H9 (cell line): ENCODE measurements around the gene FBXW4. TPM values are rescaled to one million over a fixed set of nuclear protein-coding genes. Genes with fewer than 3 reads are reported as not detected.

ENCODE experiments used
- DNase-seq: peaks from one replicate; pipeline ENCODE4 v3.0.0-alpha.2; 2017
- H2AFZ ChIP-seq: one replicate; pipeline ENCODE4 v1.6.1; 2013; ENCODE audit warnings: mild to moderate bottlenecking, low read length, control low read depth, moderate library complexity
- H2AK5ac ChIP-seq: 2 replicates; pipeline ENCODE4 v1.6.1; 2013; ENCODE audit warnings: low read length, control low read depth, mixed read lengths; ENCODE audit not compliant: insufficient read length
- H2BK120ac ChIP-seq: one replicate; pipeline ENCODE4 v1.6.1; 2013; ENCODE audit warnings: low read depth, mild to moderate bottlenecking, low read length, control low read depth, inconsistent platforms; ENCODE audit not compliant: poor library complexity, severe bottlenecking
- H2BK12ac ChIP-seq: 2 replicates; pipeline ENCODE4 v1.6.1; 2013; ENCODE audit warnings: low read length, control low read depth, mixed read lengths, low read depth; ENCODE audit not compliant: insufficient read length
- H2BK15ac ChIP-seq: 2 replicates; pipeline ENCODE4 v1.6.1; 2013; ENCODE audit warnings: low read depth, low read length, control low read depth
- H2BK20ac ChIP-seq: one replicate; pipeline ENCODE4 v1.6.1; 2013; ENCODE audit warnings: low read depth, mild to moderate bottlenecking, low read length, control low read depth, inconsistent platforms; ENCODE audit not compliant: poor library complexity, severe bottlenecking
- H2BK5ac ChIP-seq: 2 replicates; pipeline ENCODE4 v1.6.1; 2013; ENCODE audit warnings: low read length, control low read depth, mixed read lengths; ENCODE audit not compliant: insufficient read length
- H3K14ac ChIP-seq: 2 replicates; pipeline ENCODE4 v1.6.1; 2013; ENCODE audit warnings: low read length, control low read depth; ENCODE audit not compliant: insufficient read depth
- H3K18ac ChIP-seq: 2 replicates; pipeline ENCODE4 v1.6.1; 2013; ENCODE audit warnings: low read depth, mild to moderate bottlenecking, mixed read lengths, low read length, control low read depth; ENCODE audit not compliant: insufficient read length
- H3K23ac ChIP-seq: 2 replicates; pipeline ENCODE4 v1.6.1; 2013; ENCODE audit warnings: low read length, control low read depth, mixed read lengths, low read depth; ENCODE audit not compliant: insufficient read length
- H3K23me2 ChIP-seq: 2 replicates; pipeline ENCODE4 v1.6.1; 2013; ENCODE audit warnings: low read depth, mild to moderate bottlenecking, mixed read lengths, low read length, control low read depth; ENCODE audit not compliant: insufficient read length, poor library complexity, severe bottlenecking
- H3K27ac ChIP-seq: 2 replicates; pipeline ENCODE4 v1.5.1; 2013; ENCODE audit warnings: low read length, control low read depth, mixed read lengths, low read depth; ENCODE audit not compliant: insufficient read length
- H3K27me3 ChIP-seq: 2 replicates; pipeline ENCODE4 v1.6.1; 2013; ENCODE audit warnings: low read length, control low read depth, inconsistent platforms; ENCODE audit not compliant: insufficient read depth
- H3K4ac ChIP-seq: 2 replicates; pipeline ENCODE4 v1.6.1; 2013; ENCODE audit warnings: low read depth, mild to moderate bottlenecking, control low read depth, inconsistent platforms, low read length, moderate library complexity
- H3K4me1 ChIP-seq: 2 replicates; pipeline ENCODE4 v1.6.1; 2013; ENCODE audit warnings: low read length, control low read depth, inconsistent platforms; ENCODE audit not compliant: insufficient read depth
- H3K4me2 ChIP-seq: 2 replicates; pipeline ENCODE4 v1.6.1; 2013; ENCODE audit warnings: low read length, control low read depth, mixed read lengths; ENCODE audit not compliant: insufficient read length, insufficient read depth
- H3K56ac ChIP-seq: 2 replicates; pipeline ENCODE4 v1.6.1; 2013; ENCODE audit warnings: low read depth, mild to moderate bottlenecking, mixed read lengths, low read length, control low read depth; ENCODE audit not compliant: insufficient read length
- H3K79me1 ChIP-seq: 2 replicates; pipeline ENCODE4 v1.6.1; 2013; ENCODE audit warnings: low read depth, mild to moderate bottlenecking, moderate library complexity, low read length, control low read depth, inconsistent platforms; ENCODE audit not compliant: insufficient read depth, poor library complexity, severe bottlenecking
- H3K79me2 ChIP-seq: 2 replicates; pipeline ENCODE4 v1.6.1; 2013; ENCODE audit warnings: low read length, control low read depth, inconsistent platforms; ENCODE audit not compliant: insufficient read depth
- H3K9ac ChIP-seq: 2 replicates; pipeline ENCODE4 v1.6.1; 2013; ENCODE audit warnings: low read length, control low read depth, mixed read lengths; ENCODE audit not compliant: insufficient read length; ENCODE audit errors: extremely low read depth
- H3K9me3 ChIP-seq: one replicate; pipeline ENCODE4 v1.6.1; 2013; ENCODE audit warnings: low read depth, low read length, inconsistent platforms; ENCODE audit not compliant: control insufficient read depth
- H3T11ph ChIP-seq: one replicate; pipeline ENCODE4 v1.6.1; 2013; ENCODE audit warnings: mild to moderate bottlenecking, low read length, control low read depth, inconsistent platforms
- H4K20me1 ChIP-seq: one replicate; pipeline ENCODE4 v1.6.1; 2013; ENCODE audit not compliant: control insufficient read depth, insufficient read length, insufficient read depth
- H4K5ac ChIP-seq: 2 replicates; pipeline ENCODE4 v1.6.1; 2013; ENCODE audit warnings: low read depth, mild to moderate bottlenecking, mixed read lengths, low read length, control low read depth; ENCODE audit not compliant: insufficient read length
- H4K8ac ChIP-seq: replicated peaks from 2 replicates; pipeline ENCODE4 v1.6.1; 2013; ENCODE audit warnings: low read length, control low read depth, mixed read lengths, low read depth; ENCODE audit not compliant: insufficient read length
- H4K91ac ChIP-seq: 2 replicates; pipeline ENCODE4 v1.6.1; 2013; ENCODE audit warnings: low read depth, mild to moderate bottlenecking, moderate library complexity, mixed read lengths, low read length, control low read depth; ENCODE audit not compliant: insufficient read length
- H3K27ac Mint-ChIP-seq, 3 experiments: 2 replicates in 2 of 3; 3 replicates in 1 of 3; pipeline ENCODE4 v1.8.0; 2020 to 2021; ENCODE audit warnings: mixed read lengths in 3 of 3, mild to moderate bottlenecking in 1 of 3, moderate library complexity in 1 of 3
- H3K27me3 Mint-ChIP-seq: 2 replicates; pipeline ENCODE4 v1.8.0; 2021; ENCODE audit warnings: low read depth, mild to moderate bottlenecking, moderate library complexity, mixed read lengths
- H3K36me3 Mint-ChIP-seq, 3 experiments: 2 replicates in 2 of 3; 3 replicates in 1 of 3; pipeline ENCODE4 v1.8.0; 2020 to 2021; ENCODE audit warnings: low read depth in 3 of 3, mixed read lengths in 3 of 3; ENCODE audit not compliant: insufficient read depth in 1 of 3
- H3K4me1 Mint-ChIP-seq, 2 experiments: 2 replicates each; pipeline ENCODE4 v1.8.0; 2020; ENCODE audit warnings: mixed read lengths in 2 of 2
- H3K4me3 Mint-ChIP-seq, 2 experiments: 2 replicates in 1 of 2; 3 replicates in 1 of 2; pipeline ENCODE4 v1.8.0; 2020 to 2021; ENCODE audit warnings: mild to moderate bottlenecking in 2 of 2, mixed read lengths in 2 of 2, moderate library complexity in 1 of 2
- H3K9me3 Mint-ChIP-seq, 2 experiments: 2 replicates in 1 of 2; 3 replicates in 1 of 2; pipeline ENCODE4 v1.8.0; 2020; ENCODE audit warnings: mild to moderate bottlenecking in 2 of 2, mixed read lengths in 2 of 2, moderate library complexity in 1 of 2
- CTCF ChIP-seq: fragments of 200-600 bp; sonication (generic); conservative IDR thresholded peaks from 3 replicates; pipeline ENCODE4 v1.8.0; 2021; ENCODE audit warnings: antibody characterized with exemption, mild to moderate bottlenecking
- WGBS: extraction: QIAGEN DNeasy Blood & Tissue Kit; methylation state at CpG from one replicate; pipeline ENCODE4 v1.1.7; 2013; ENCODE audit warnings: missing lambda C conversion rate, low lambda C conversion rate, mixed read lengths; ENCODE audit not compliant: insufficient read length; ENCODE audit errors: extremely low coverage; 5-methylcytosine and 5-hydroxymethylcytosine counted together
- total RNA-seq: library from RNA; stranded (reverse); gene quantifications from 2 replicates; pipeline ENCODE4 v1.2.1, GENCODE V29; 2021

FBXW4 gene
- total RNA-seq, 1 experiment from 2014 or later, result 41.6 TPM

DNA sequence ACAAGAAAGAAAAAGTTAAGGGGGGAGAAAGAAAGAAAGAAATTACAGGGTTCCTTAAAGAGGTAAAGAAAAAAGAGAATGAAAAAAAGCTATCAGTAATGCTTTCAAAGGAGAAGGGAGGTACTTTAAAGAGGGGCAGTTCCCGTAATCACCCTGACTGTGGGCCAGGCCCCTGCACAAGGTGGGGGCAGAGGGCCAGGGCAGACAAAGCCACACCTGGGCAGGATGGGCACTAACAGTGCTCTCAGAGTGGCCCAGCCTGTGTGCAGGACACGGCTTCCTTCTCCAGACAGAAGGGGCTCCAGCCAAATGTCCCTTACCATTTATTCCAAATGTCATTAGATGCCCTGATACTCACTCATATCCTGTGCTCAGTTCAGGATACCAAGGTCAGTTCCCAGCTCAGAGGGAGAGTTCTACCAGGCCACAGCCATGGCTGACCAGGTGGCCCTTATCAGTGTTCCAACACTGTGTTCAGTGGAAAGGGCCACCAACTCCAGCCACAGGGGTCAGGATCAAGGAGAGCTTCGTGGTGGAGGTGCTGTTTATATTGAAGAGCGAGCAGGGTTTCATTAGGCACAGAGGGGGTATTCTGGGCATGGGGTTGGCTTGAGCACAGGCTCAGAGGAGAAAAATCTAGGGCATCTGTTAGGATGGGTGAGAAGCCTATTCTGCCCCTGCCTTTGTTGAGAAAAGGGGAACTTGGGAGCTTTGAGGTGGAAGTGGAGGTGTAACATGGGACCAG, 77.0 kb downstream of the FBXW4 start:
- Mint-ChIP-seq H3K36me3 (peaks cover 0 to 13% (median 5%) of the 10 kb centered on the region in 3 experiments; a peak in 4 of 7 replicates), H3K27me3 (no peaks in the 10 kb centered on the region), H3K4me1 (peaks cover 39 to 53% of the 10 kb centered on the region in 2 experiments), H3K9me3 (no peaks in the 10 kb centered on the region), H3K4me3 (no peak overlapping the region), H3K27ac (peak overlapping the region; percentile 8 to 72 (median 26); a peak in 4 of 7 replicates)
- no peak overlapping the region for H3K4me2 ChIP-seq
- H4K5ac ChIP-seq, result no peak overlapping the region
- H3K4ac ChIP-seq, result no peak overlapping the region
- no peak overlapping the region for H3K23ac ChIP-seq
- no peak overlapping the region for H4K91ac ChIP-seq
- H3K79me2 ChIP-seq, result no peaks in the 10 kb centered on the region
- H4K8ac ChIP-seq, result no peak overlapping the region
- H3K27ac ChIP-seq, result no peak overlapping the region
- H2AFZ ChIP-seq, result no peak overlapping the region
- no CpG with 5 or more reads among the region's 4 CpGs for whole genome bisulfite sequencing
- H3K9ac ChIP-seq, result no peak overlapping the region
- H3T11ph ChIP-seq, result no peak overlapping the region
- H3K4me1 ChIP-seq, result no peaks in the 10 kb centered on the region; the same call in 1 of the 2 replicates
- no peak overlapping the region for H2BK120ac ChIP-seq
- no peaks in the 10 kb centered on the region for H3K9me3 ChIP-seq
- no peak overlapping the region for H3K14ac ChIP-seq
- no peak overlapping the region for H3K18ac ChIP-seq
- H2BK20ac ChIP-seq, result no peak overlapping the region
- H2BK15ac ChIP-seq, result no peak overlapping the region
- H2BK5ac ChIP-seq, result no peak overlapping the region
- H2BK12ac ChIP-seq, result no peak overlapping the region
- H3K23me2 ChIP-seq, result no peaks in the 10 kb centered on the region
- no peaks in the 10 kb centered on the region for H4K20me1 ChIP-seq
- no peaks in the 10 kb centered on the region for H3K27me3 ChIP-seq
- no peak for TF ChIP-seq CTCF
- no peak overlapping the region for H2AK5ac ChIP-seq
- no peak for DNase-seq
- H3K79me1 ChIP-seq, result no peaks in the 10 kb centered on the region
- H3K56ac ChIP-seq, result no peak overlapping the region
